Stimulated activated CD4-positive, alpha-beta T cell treated with anti-CD3 and anti-CD28 coated beads, Interleukin-2, amount 100 ng/mL, for 48 hours (primary cell): ENCODE results near the gene CNIH2.
"Not testable (repeated sequence)": the region's sequence is repeated elsewhere in the genome, so short reads cannot be mapped to it uniquely, and the experiment has no call there.

ENCODE experiments used
- DNase-seq, 2 donors: peaks; one replicate each; pipeline ENCODE4 v3.0.0-alpha.2; 2020

Gene CNIH2

GRCh38 chr11:66316849-66317251 is 38.9 kb downstream of the CNIH2 start, which contains the start of gene CD248:
Gene CD248 (minus strand): TSS chr11:66317044. CDS start chr11:66317027, 17 bp downstream.
- no peak for DNase-seq

GRCh38 chr11:66317322-66317722 is 39.3 kb downstream of the CNIH2 start:
- no peak for DNase-seq

- no peak for DNase-seq
These were observed 40.0 kb downstream of the CNIH2 start for GRCh38 chr11:66317723-66318599.

GRCh38 chr11:66318600-66318970 is 40.6 kb downstream of the CNIH2 start:
- no peak for DNase-seq

GRCh38 chr11:66320289-66320688 is 42.3 kb downstream of the CNIH2 start:
- DNase-seq, result not testable (repeated sequence)

- not testable (repeated sequence) for DNase-seq
These were observed 42.8 kb downstream of the CNIH2 start for GRCh38 chr11:66320748-66321147.

- DNase-seq, result no peak
These were observed 43.6 kb downstream of the CNIH2 start for GRCh38 chr11:66321606-66322005.

- DNase-seq, result no peak
These were observed 44.9 kb downstream of the CNIH2 start for GRCh38 chr11:66322732-66323427.

- DNase-seq, result no peak
These were observed 45.7 kb downstream of the CNIH2 start for GRCh38 chr11:66323684-66324083.

- DNase-seq, result no peak
These were observed 46.7 kb downstream of the CNIH2 start for GRCh38 chr11:66324664-66325063.

- no peak for DNase-seq
These were observed 47.3 kb downstream of the CNIH2 start for GRCh38 chr11:66325263-66325671.

- DNase-seq, result no peak
These were observed 48.5 kb downstream of the CNIH2 start for GRCh38 chr11:66326261-66327111.

GRCh38 chr11:66327171-66328030 is 49.4 kb downstream of the CNIH2 start:
- no peak for DNase-seq

GRCh38 chr11:66328031-66328301 is 50.0 kb downstream of the CNIH2 start:
- DNase-seq, result no peak

- peak; percentile 81 to 87 for DNase-seq
These were observed 50.5 kb downstream of the CNIH2 start for GRCh38 chr11:66328302-66329144.

GRCh38 chr11:66329165-66329673 is 51.2 kb downstream of the CNIH2 start:
- DNase-seq, result no peak

- DNase-seq, result no peak
These were observed 53.0 kb downstream of the CNIH2 start for GRCh38 chr11:66330931-66331330.

- DNase-seq, result no peak
These were observed 53.8 kb downstream of the CNIH2 start for GRCh38 chr11:66331542-66332370.

- DNase-seq, result no peak
These were observed 54.6 kb downstream of the CNIH2 start for GRCh38 chr11:66332371-66333219.
